GM23338 (cell line): ENCODE measurements around the gene WBP2. TPM values are rescaled to one million over a fixed set of nuclear protein-coding genes. Genes with fewer than 3 reads are reported as not detected.

ENCODE experiments used
- ATAC-seq: fragments of 200-7000 bp; cut with Tn5 transposase; 3 replicates; pipeline ENCODE4 v1.9.1; 2020
- DNase-seq: peaks from one replicate; pipeline ENCODE4 v3.0.0-alpha.2; 2015; ENCODE audit warnings: low spot score
- H2AFZ ChIP-seq: fragments of 200-600 bp; sonication (generic); 2 replicates; pipeline ENCODE4 v1.8.0; 2016; ENCODE audit warnings: antibody characterized with exemption, mild to moderate bottlenecking, moderate library complexity
- H3F3A ChIP-seq: fragments of 200-600 bp; sonication (generic); replicated peaks from 2 replicates; pipeline ENCODE4 v1.8.0; 2017; ENCODE audit warnings: antibody characterized with exemption, mixed run types, low read depth
- H3K27ac ChIP-seq: fragments of 200-600 bp; sonication (generic); 2 replicates; pipeline ENCODE4 v1.6.1; 2016; ENCODE audit warnings: low read depth
- H3K27me3 ChIP-seq: fragments of 200-600 bp; sonication (generic); 2 replicates; pipeline ENCODE4 v1.8.0; 2016; ENCODE audit warnings: mild to moderate bottlenecking, mixed run types, moderate library complexity; ENCODE audit not compliant: insufficient read depth
- H3K36me3 ChIP-seq: fragments of 200-600 bp; sonication (generic); 2 replicates; pipeline ENCODE4 v1.8.0; 2016; ENCODE audit warnings: mild to moderate bottlenecking; ENCODE audit not compliant: insufficient read depth
- H3K4me1 ChIP-seq: fragments of 200-600 bp; sonication (generic); 2 replicates; pipeline ENCODE4 v1.8.0; 2016; ENCODE audit warnings: mild to moderate bottlenecking, moderate library complexity; ENCODE audit not compliant: insufficient read depth
- H3K4me2 ChIP-seq: fragments of 200-600 bp; sonication (generic); 2 replicates; pipeline ENCODE4 v1.7.1; 2017; ENCODE audit warnings: mixed run types
- H3K4me3 ChIP-seq: fragments of 200-600 bp; sonication (generic); 2 replicates; pipeline ENCODE4 v1.6.1; 2016; ENCODE audit warnings: mixed run types
- H3K79me2 ChIP-seq: fragments of 200-600 bp; sonication (generic); replicated peaks from 2 replicates; pipeline ENCODE4 v1.8.0; 2017; ENCODE audit warnings: mild to moderate bottlenecking; ENCODE audit not compliant: insufficient read depth
- H3K9me2 ChIP-seq: fragments of 200-600 bp; sonication (generic); 2 replicates; pipeline ENCODE4 v1.8.0; 2017; ENCODE audit not compliant: insufficient read depth
- H4K20me1 ChIP-seq: fragments of 200-600 bp; sonication (generic); replicated peaks from 2 replicates; pipeline ENCODE4 v1.8.0; 2017; ENCODE audit warnings: mild to moderate bottlenecking; ENCODE audit not compliant: insufficient read depth
- H3K27ac Mint-ChIP-seq: 2 replicates; pipeline ENCODE4 v1.8.0; 2020; ENCODE audit warnings: inconsistent platforms, mild to moderate bottlenecking, moderate library complexity, mixed read lengths
- H3K27me3 Mint-ChIP-seq: 3 replicates; pipeline ENCODE4 v1.8.0; 2022; ENCODE audit warnings: low read depth, mild to moderate bottlenecking, moderate library complexity, mixed read lengths, inconsistent platforms; ENCODE audit not compliant: insufficient read depth, poor library complexity
- H3K36me3 Mint-ChIP-seq: 3 replicates; pipeline ENCODE4 v1.8.0; 2021; ENCODE audit warnings: low read depth, mild to moderate bottlenecking, inconsistent platforms, moderate library complexity, mixed read lengths
- H3K4me1 Mint-ChIP-seq: 3 replicates; pipeline ENCODE4 v1.8.0; 2020; ENCODE audit warnings: mild to moderate bottlenecking, inconsistent platforms, mixed read lengths
- H3K4me3 Mint-ChIP-seq: 3 replicates; pipeline ENCODE4 v1.8.0; 2021; ENCODE audit warnings: moderate library complexity, mild to moderate bottlenecking, inconsistent platforms, mixed read lengths
- H3K9me3 Mint-ChIP-seq: 3 replicates; pipeline ENCODE4 v1.8.0; 2020; ENCODE audit warnings: moderate library complexity, mild to moderate bottlenecking, inconsistent platforms, mixed read lengths
- CREB1 ChIP-seq: fragments of 250-450 bp; sonication (Bioruptor Pico); IDR thresholded peaks from 2 replicates; pipeline ENCODE4 v1.5.0; 2020; ENCODE audit warnings: low read depth, mild to moderate bottlenecking, moderate library complexity
- EZH2 ChIP-seq: fragments of 200-600 bp; sonication (generic); IDR thresholded peaks from one replicate; pipeline ENCODE4 v1.8.0; 2017; ENCODE audit warnings: antibody characterized with exemption, mild to moderate bottlenecking, low read depth; ENCODE audit not compliant: unreplicated experiment
- EZH2phosphoT487 ChIP-seq: fragments of 200-600 bp; sonication (generic); IDR thresholded peaks from one replicate; pipeline ENCODE4 v1.8.1; 2018; ENCODE audit warnings: antibody characterized with exemption; ENCODE audit not compliant: unreplicated experiment
- JUNB ChIP-seq: IDR thresholded peaks from one replicate; pipeline ENCODE4 v1.6.1; 2016; ENCODE audit warnings: antibody characterized with exemption; ENCODE audit not compliant: unreplicated experiment
- NANOG ChIP-seq: IDR thresholded peaks from 2 replicates; pipeline ENCODE4 v1.6.1; 2016; ENCODE audit warnings: antibody characterized with exemption, borderline replicate concordance
- POLR2AphosphoS5 ChIP-seq: IDR thresholded peaks from 2 replicates; pipeline ENCODE4 v1.6.1; 2016; ENCODE audit warnings: antibody characterized with exemption, low read depth
- STAT1 ChIP-seq: IDR thresholded peaks from one replicate; pipeline ENCODE4 v1.6.1; 2016; ENCODE audit warnings: antibody characterized with exemption; ENCODE audit not compliant: unreplicated experiment
- ZNF114 ChIP-seq: fragments of 250-450 bp; sonication (Bioruptor Pico); IDR thresholded peaks from 2 replicates; pipeline ENCODE4 v1.5.0; 2020; ENCODE audit warnings: mild to moderate bottlenecking, moderate library complexity
- ZNF331 ChIP-seq: fragments of 250-450 bp; sonication (Bioruptor Pico); IDR thresholded peaks from 2 replicates; pipeline ENCODE4 v1.5.0; 2020; ENCODE audit warnings: low read depth, mild to moderate bottlenecking, moderate library complexity
- polyA plus RNA-seq: library from polyadenylated mRNA; unstranded; fragments of >200 nt; fragmentation: Nextera tagmentation; extraction: Ambion mirVana; gene quantifications from 2 replicates; pipeline ENCODE4 v1.2.1, GENCODE V29; 2016
- total RNA-seq: library from RNA; depleted of rRNA; stranded (reverse); fragments of >200 nt; shearing (Covaris generic); gene quantifications from 2 replicates; pipeline ENCODE4 v1.2.3, GENCODE V29; 2014
- TF ChIP-seq, protein P1 (sequence below), 2 experiments: fragments of 200-600 bp in 1 of 2; sonication (generic) in 1 of 2; conservative IDR thresholded peaks; 2 replicates each; pipeline versions ENCODE4 v1.5.1 to v1.6.1; 2016 to 2017; ENCODE audit warnings: antibody characterized with exemption in 2 of 2, low read depth in 2 of 2, mild to moderate bottlenecking in 2 of 2, moderate library complexity in 1 of 2
- TF ChIP-seq, protein P2 (sequence below): fragments of 250-450 bp; sonication (Bioruptor Pico); IDR thresholded peaks from 2 replicates; pipeline ENCODE4 v1.5.0; 2020; ENCODE audit warnings: mild to moderate bottlenecking, moderate library complexity
- TF ChIP-seq, protein P3 (sequence below): IDR thresholded peaks from 2 replicates; pipeline ENCODE4 v1.6.1; 2016; ENCODE audit warnings: antibody characterized with exemption
- TF ChIP-seq, protein P4 (sequence below): IDR thresholded peaks from one replicate; pipeline ENCODE4 v1.6.1; 2018; ENCODE audit warnings: antibody characterized with exemption; ENCODE audit not compliant: unreplicated experiment

Gene WBP2
- total and polyA plus RNA-seq, 2 experiments from 2014 or later: 36.2 to 63.5 TPM

DNA sequence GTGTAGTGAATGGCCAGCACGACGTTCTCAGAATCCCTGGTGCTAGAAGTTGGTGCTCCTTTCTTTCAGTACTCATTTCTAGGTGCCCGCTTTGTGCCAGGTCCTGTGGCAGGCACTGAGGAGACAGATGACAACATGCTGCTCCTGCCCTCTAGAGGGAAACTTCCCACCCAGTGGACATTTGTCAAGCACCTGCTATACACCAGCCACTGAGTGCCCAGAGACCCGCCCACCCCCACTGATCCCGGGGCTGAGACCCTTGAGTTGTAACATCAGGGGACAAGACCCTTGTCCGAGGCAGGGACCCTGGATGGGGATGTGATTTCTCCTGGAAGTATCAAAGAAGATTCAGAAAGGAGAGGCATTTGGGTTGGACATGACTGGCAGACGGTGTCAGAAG is 36.0 kb downstream of the WBP2 start:
- H3K27me3 Mint-ChIP-seq: peaks cover 4% of the 10 kb centered on the region

More for the DNA sequence above, 36.0 kb downstream of the WBP2 start:
- no peaks in the 10 kb centered on the region for H3K9me2 ChIP-seq
- TF ChIP-seq, protein P1, sequence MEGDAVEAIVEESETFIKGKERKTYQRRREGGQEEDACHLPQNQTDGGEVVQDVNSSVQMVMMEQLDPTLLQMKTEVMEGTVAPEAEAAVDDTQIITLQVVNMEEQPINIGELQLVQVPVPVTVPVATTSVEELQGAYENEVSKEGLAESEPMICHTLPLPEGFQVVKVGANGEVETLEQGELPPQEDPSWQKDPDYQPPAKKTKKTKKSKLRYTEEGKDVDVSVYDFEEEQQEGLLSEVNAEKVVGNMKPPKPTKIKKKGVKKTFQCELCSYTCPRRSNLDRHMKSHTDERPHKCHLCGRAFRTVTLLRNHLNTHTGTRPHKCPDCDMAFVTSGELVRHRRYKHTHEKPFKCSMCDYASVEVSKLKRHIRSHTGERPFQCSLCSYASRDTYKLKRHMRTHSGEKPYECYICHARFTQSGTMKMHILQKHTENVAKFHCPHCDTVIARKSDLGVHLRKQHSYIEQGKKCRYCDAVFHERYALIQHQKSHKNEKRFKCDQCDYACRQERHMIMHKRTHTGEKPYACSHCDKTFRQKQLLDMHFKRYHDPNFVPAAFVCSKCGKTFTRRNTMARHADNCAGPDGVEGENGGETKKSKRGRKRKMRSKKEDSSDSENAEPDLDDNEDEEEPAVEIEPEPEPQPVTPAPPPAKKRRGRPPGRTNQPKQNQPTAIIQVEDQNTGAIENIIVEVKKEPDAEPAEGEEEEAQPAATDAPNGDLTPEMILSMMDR (conservative IDR thresholded peaks at IDR 0.05; ENCODE audit: low read depth in 2 of 2): no peak
- TF ChIP-seq POLR2AphosphoS5 (no peak), ZNF331 (CRISPR knock-in tag) (no peak), EZH2 (no peak), STAT1 (no peak), CREB1 (CRISPR knock-in tag) (no peak), EZH2phosphoT487 (no peak), NANOG (no peak), JUNB (no peak), ZNF114 (CRISPR knock-in tag) (no peak)
- TF ChIP-seq, protein P2, sequence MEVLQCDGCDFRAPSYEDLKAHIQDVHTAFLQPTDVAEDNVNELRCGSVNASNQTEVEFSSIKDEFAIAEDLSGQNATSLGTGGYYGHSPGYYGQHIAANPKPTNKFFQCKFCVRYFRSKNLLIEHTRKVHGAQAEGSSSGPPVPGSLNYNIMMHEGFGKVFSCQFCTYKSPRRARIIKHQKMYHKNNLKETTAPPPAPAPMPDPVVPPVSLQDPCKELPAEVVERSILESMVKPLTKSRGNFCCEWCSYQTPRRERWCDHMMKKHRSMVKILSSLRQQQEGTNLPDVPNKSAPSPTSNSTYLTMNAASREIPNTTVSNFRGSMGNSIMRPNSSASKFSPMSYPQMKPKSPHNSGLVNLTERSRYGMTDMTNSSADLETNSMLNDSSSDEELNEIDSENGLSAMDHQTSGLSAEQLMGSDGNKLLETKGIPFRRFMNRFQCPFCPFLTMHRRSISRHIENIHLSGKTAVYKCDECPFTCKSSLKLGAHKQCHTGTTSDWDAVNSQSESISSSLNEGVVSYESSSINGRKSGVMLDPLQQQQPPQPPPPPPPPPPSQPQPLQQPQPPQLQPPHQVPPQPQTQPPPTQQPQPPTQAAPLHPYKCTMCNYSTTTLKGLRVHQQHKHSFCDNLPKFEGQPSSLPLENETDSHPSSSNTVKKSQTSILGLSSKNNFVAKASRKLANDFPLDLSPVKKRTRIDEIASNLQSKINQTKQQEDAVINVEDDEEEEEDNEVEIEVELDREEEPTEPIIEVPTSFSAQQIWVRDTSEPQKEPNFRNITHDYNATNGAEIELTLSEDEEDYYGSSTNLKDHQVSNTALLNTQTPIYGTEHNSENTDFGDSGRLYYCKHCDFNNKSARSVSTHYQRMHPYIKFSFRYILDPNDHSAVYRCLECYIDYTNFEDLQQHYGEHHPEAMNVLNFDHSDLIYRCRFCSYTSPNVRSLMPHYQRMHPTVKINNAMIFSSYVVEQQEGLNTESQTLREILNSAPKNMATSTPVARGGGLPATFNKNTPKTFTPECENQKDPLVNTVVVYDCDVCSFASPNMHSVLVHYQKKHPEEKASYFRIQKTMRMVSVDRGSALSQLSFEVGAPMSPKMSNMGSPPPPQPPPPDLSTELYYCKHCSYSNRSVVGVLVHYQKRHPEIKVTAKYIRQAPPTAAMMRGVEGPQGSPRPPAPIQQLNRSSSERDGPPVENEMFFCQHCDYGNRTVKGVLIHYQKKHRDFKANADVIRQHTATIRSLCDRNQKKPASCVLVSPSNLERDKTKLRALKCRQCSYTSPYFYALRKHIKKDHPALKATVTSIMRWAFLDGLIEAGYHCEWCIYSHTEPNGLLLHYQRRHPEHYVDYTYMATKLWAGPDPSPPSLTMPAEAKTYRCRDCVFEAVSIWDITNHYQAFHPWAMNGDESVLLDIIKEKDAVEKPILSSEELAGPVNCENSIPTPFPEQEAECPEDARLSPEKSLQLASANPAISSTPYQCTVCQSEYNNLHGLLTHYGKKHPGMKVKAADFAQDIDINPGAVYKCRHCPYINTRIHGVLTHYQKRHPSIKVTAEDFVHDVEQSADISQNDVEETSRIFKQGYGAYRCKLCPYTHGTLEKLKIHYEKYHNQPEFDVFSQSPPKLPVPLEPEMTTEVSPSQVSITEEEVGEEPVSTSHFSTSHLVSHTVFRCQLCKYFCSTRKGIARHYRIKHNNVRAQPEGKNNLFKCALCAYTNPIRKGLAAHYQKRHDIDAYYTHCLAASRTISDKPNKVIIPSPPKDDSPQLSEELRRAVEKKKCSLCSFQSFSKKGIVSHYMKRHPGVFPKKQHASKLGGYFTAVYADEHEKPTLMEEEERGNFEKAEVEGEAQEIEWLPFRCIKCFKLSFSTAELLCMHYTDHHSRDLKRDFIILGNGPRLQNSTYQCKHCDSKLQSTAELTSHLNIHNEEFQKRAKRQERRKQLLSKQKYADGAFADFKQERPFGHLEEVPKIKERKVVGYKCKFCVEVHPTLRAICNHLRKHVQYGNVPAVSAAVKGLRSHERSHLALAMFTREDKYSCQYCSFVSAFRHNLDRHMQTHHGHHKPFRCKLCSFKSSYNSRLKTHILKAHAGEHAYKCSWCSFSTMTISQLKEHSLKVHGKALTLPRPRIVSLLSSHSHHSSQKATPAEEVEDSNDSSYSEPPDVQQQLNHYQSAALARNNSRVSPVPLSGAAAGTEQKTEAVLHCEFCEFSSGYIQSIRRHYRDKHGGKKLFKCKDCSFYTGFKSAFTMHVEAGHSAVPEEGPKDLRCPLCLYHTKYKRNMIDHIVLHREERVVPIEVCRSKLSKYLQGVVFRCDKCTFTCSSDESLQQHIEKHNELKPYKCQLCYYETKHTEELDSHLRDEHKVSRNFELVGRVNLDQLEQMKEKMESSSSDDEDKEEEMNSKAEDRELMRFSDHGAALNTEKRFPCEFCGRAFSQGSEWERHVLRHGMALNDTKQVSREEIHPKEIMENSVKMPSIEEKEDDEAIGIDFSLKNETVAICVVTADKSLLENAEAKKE (CRISPR knock-in tag): no peak
- TF ChIP-seq, protein P3, sequence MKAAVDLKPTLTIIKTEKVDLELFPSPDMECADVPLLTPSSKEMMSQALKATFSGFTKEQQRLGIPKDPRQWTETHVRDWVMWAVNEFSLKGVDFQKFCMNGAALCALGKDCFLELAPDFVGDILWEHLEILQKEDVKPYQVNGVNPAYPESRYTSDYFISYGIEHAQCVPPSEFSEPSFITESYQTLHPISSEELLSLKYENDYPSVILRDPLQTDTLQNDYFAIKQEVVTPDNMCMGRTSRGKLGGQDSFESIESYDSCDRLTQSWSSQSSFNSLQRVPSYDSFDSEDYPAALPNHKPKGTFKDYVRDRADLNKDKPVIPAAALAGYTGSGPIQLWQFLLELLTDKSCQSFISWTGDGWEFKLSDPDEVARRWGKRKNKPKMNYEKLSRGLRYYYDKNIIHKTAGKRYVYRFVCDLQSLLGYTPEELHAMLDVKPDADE: no peak
- TF ChIP-seq, protein P4, sequence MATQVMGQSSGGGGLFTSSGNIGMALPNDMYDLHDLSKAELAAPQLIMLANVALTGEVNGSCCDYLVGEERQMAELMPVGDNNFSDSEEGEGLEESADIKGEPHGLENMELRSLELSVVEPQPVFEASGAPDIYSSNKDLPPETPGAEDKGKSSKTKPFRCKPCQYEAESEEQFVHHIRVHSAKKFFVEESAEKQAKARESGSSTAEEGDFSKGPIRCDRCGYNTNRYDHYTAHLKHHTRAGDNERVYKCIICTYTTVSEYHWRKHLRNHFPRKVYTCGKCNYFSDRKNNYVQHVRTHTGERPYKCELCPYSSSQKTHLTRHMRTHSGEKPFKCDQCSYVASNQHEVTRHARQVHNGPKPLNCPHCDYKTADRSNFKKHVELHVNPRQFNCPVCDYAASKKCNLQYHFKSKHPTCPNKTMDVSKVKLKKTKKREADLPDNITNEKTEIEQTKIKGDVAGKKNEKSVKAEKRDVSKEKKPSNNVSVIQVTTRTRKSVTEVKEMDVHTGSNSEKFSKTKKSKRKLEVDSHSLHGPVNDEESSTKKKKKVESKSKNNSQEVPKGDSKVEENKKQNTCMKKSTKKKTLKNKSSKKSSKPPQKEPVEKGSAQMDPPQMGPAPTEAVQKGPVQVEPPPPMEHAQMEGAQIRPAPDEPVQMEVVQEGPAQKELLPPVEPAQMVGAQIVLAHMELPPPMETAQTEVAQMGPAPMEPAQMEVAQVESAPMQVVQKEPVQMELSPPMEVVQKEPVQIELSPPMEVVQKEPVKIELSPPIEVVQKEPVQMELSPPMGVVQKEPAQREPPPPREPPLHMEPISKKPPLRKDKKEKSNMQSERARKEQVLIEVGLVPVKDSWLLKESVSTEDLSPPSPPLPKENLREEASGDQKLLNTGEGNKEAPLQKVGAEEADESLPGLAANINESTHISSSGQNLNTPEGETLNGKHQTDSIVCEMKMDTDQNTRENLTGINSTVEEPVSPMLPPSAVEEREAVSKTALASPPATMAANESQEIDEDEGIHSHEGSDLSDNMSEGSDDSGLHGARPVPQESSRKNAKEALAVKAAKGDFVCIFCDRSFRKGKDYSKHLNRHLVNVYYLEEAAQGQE: no peak
- H3K79me2 ChIP-seq: no peaks in the 10 kb centered on the region
- H3F3A ChIP-seq: 0 out of 2 replicates have a peak, but pooled peaks cover 4% of the 10 kb centered on the region
- DNase-seq (no peak), ATAC-seq (no peak)
- H3K4me3 ChIP-seq: no peak overlapping the region
- Mint-ChIP-seq H3K4me3 (no peak overlapping the region; the same call in 2 of the 3 replicates), H3K27ac (no peak overlapping the region), H3K4me1 (no peaks in the 10 kb centered on the region), H3K36me3 (peaks cover 53% of the 10 kb centered on the region), H3K9me3 (no peaks in the 10 kb centered on the region)
- H3K27me3 ChIP-seq: no peaks in the 10 kb centered on the region
- H3K36me3 ChIP-seq: no peaks in the 10 kb centered on the region; the same call in none of the 2 replicates
- no peaks in the 10 kb centered on the region; the same call in 1 of the 2 replicates for H4K20me1 ChIP-seq
- H2AFZ ChIP-seq: no peak overlapping the region
- no peak overlapping the region for H3K27ac ChIP-seq
- H3K4me2 ChIP-seq: no peak overlapping the region
- no peaks in the 10 kb centered on the region for H3K4me1 ChIP-seq
